G401 (cell line): ENCODE measurements around the gene BAIAP3. TPM values are rescaled to one million over a fixed set of nuclear protein-coding genes. Genes with fewer than 3 reads are reported as not detected.

ENCODE experiments used
- DNase-seq: peaks from one replicate; pipeline ENCODE4 v3.0.0-alpha.2; 2015; ENCODE audit warnings: low spot score
- in situ Hi-C: cut with HindIII; loops from 2 replicates; pipeline ENCODE4 v1.10.0; 2016; ENCODE audit warnings: low sequenced_read_pairs, mixed read lengths
- total RNA-seq: library from RNA; depleted of rRNA; stranded (reverse); fragments of >200 nt; shearing (Covaris generic); gene quantifications from 2 replicates; pipeline ENCODE4 v1.2.3, GENCODE V29; 2014

BAIAP3 gene
- total RNA-seq, 1 experiment from 2014 or later = 2.0 TPM

GRCh38 chr16:1299012-1299867, 34.2 kb upstream of the BAIAP3 start:
- in situ Hi-C loops = no loop called here
- DNase-seq = no peak

GRCh38 chr16:1299868-1300203, 33.6 kb upstream of the BAIAP3 start:
- DNase-seq = no peak
- in situ Hi-C loops = no loop called here

DNA sequence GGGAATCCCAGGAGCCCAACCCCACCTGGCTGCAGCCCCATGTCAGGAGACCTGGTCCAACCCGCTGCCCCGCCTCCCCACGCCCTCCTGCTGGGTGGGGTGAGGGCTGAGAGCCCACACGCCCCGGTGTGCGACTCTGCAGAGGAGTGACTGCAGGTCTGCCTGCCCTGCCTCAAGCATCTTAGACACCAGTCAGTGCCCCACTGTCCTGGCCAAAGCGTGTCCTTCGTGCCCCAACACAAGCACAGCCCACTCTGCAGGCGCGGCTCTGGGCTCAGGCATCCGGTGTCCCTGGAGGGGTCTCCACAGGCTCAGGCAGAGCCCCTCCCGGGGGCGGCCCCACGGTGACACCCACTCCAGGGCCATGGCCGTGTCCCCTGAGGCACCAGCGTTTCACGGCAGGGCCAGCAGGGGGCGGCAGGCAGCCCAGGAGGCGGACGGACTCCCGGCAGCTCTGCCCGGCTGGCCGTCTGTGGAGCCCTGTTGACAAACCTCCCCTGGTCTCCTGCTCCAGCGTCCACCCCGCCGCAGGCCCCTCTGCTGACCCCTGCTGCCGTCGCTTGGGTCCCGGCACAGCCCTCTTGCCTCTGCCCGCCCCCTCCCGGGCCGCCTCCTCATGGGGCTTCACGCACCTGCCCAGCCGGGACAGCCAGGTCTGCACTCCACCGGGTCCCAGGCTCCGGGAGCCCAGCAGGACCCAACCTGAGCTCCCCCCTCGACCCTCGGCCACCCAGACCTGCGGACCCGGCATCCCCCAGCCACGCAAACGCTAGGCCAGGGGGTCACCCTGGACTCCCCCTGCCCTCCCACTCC, 32.6 kb upstream of the BAIAP3 start:
- in situ Hi-C loops = no loop called here
- no peak for DNase-seq

DNA sequence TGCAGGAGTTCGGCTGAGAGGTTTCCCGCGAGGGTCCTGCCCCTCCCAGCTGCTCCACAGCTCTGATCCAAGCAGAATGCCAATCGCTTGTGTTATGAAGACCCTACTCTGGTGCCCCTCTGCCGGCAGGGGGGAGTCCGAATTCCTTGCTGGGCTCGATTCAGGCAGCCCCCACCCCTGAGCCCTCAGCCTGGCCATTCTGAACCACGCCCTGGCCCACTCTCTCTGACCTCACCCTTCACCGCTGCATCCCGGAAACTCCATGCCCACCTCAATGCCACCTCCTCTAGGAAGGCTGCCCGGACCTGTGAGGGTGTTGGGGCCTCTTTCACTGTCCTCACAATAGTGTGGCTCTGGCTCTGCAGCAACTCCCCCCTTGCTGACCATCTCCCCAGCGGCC, 31.9 kb upstream of the BAIAP3 start:
- in situ Hi-C loops = no loop called here
- DNase-seq = no peak

DNA sequence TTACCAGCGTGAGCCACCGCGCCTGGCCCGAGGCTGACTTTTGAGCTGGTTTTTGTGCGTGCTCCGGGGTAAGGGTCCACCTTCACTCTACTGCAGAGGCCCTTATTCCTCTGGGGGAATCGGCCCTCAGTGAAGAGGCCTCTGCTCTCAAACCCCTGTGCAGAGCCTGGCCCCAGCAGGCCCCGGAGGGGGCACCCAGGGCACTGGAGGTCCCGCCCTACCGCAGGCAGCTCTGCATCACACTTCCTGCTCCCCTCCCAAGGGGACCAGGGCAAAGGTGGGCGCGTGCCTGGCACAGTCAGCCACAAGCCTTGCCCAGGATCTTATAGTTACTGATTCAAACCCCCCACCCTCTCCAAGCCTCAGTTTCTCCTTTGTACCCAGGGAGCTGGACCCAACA, 27.6 kb upstream of the BAIAP3 start:
- in situ Hi-C loops = no loop called here
- DNase-seq = no peak

DNA sequence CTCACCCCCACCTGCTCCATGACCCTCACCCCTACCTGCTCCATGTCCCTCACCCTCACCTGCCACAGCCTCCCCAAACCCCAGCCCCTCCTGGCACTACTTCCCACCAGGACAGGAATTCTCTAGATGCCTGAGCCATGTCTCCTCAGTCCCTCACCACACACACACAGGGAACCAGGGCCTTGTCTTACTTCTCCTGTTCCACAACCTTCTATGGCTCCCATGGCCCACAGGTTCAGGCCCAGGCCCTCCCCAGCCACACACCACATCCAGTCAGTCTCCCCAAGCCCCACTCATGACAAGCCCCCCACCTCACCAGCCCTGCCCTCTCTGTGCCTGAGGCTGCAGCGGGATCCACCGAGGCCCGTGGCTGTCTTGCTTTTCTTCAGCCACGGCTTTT, 27.1 kb upstream of the BAIAP3 start:
- no peak for DNase-seq
- in situ Hi-C loops = no loop called here

GRCh38 chr16:1308036-1308976, 25.1 kb upstream of the BAIAP3 start:
- DNase-seq = no peak
- in situ Hi-C loops = no loop called here

- in situ Hi-C loops = no loop called here
- peak; percentile 97 for DNase-seq
Observed at GRCh38 chr16:1308977-1309885, 24.2 kb upstream of the BAIAP3 start, which contains the start of gene UBE2I. UBE2I (plus strand) TSS chr16:1309636; CDS start chr16:1314031, 4,395 bp downstream.

DNA sequence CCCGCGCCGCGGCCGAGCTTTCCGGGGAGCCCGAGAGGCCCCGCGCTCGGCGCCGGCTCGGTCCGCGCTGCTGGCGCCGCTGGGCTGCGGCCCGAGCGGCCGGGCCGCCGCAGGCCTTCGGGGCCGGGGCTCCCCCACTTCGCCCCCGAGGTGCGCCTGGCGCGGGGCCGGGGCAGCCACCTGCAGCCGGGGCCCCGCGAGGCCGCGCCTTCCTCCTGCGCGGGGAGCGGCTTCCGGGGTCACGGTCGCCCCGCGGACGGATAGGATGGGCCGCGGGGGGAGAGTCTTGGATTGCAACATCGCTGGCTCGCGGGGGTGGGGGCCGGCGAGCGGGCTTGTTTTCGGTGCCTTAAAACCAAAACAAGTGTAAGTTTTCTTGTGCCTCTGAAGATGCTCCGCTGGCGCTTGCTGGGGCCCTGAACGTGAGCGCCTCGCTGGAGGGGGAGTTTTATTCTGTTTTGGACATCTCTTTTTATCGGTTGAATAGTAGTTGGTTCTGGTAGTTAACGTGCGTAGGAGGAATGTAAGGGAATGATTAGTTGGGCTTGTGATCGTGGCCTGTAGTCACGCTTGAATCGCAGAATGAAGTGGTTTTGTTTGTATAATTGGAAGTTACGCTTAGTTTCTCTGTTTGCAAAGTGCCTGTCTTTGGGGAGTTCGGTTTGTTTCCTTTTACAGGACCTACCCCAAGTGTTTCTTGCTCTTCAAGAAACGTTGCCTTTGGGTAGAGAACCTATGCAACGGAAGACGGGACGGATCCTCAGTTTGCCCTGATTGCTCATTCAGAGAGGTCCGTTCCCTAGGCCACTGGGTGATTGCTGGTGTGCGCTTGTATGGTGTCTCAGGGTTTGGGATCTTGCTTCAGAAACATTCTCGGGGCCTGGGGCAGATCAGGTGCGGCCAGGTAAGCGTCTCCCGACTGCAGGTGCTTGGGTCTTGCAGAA, 23.3 kb upstream of the BAIAP3 start:
- DNase-seq = no peak
- in situ Hi-C loops = no loop called here

GRCh38 chr16:1310832-1311200, 22.6 kb upstream of the BAIAP3 start:
- DNase-seq = no peak
- in situ Hi-C loops = no loop called here

DNA sequence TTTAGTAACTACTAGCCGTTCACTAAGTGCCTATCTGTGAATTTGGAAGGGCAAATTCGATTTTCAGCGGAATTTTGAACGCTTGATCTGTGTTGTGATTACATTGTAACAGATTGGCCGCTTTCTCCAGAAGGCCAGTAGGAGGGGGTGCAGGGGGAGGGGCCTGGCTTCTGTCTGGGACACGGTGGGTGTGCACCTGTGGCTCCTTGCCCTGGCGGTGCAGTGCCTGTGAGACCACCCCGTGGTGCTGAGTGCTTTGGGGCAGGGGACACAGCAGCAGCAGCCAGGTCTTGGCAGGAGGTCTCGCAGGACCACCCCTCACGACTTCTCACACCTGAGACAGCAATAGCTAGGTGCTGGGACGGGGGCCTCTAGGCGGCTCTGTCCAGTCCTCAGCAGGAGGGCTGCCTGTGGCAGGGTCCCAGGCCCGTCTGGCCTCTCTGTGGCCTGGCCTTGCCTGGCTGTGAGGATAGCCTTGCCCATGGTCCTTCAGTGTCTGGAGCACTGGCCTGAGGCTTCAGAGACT, 22.2 kb upstream of the BAIAP3 start:
- no peak for DNase-seq
- in situ Hi-C loops = no loop called here

- in situ Hi-C loops = no loop called here
- DNase-seq = no peak
Observed at GRCh38 chr16:1311738-1312466, 21.5 kb upstream of the BAIAP3 start.

DNA sequence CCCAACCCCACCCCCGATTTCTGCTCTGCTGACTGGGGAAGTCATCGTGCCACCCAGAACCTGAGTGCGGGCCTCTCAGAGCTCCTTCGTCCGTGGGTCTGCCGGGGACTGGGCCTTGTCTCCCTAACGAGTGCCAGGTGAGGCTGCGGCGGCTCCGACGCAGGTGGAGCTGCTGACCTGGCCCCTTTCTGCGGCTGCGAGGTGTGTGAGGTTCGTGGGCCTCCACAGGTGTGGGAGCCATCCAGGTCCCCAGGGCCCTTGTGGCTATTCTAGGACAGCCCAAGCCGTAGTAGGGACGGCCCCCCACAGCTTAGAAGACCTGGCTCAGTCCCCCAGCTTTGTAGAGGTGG, 21.0 kb upstream of the BAIAP3 start:
- no peak for DNase-seq

GRCh38 chr16:1312903-1313302, 20.5 kb upstream of the BAIAP3 start:
- no peak for DNase-seq
- in situ Hi-C loops = no loop called here

More for the DNA sequence above, 21.0 kb upstream of the BAIAP3 start:
- in situ Hi-C loops = no loop called here

- in situ Hi-C loops = no loop called here
- DNase-seq = no peak
Observed at GRCh38 chr16:1313721-1314369, 19.6 kb upstream of the BAIAP3 start.

GRCh38 chr16:1314399-1315068, 18.9 kb upstream of the BAIAP3 start:
- in situ Hi-C loops = no loop called here
- DNase-seq = no peak
